IPS-20b (cell line): ENCODE measurements around the gene DOCK8.

Source experiments
- H3K27ac ChIP-seq: one replicate; pipeline ENCODE4 v1.5.1; 2013; ENCODE audit warnings: low read length
- H3K27me3 ChIP-seq: 2 replicates; pipeline ENCODE4 v1.6.1; 2013; ENCODE audit warnings: mild to moderate bottlenecking, low read length, inconsistent platforms; ENCODE audit not compliant: insufficient read depth
- H3K36me3 ChIP-seq: 2 replicates; pipeline ENCODE4 v1.6.1; 2013; ENCODE audit warnings: low read depth, mild to moderate bottlenecking, inconsistent platforms, low read length, moderate library complexity; ENCODE audit not compliant: insufficient read depth
- H3K4me1 ChIP-seq: 2 replicates; pipeline ENCODE4 v1.6.1; 2013; ENCODE audit warnings: mild to moderate bottlenecking, control low read depth, inconsistent platforms, low read length, moderate library complexity; ENCODE audit not compliant: insufficient read depth
- H3K4me3 ChIP-seq: 2 replicates; pipeline ENCODE4 v1.5.1; 2013; ENCODE audit warnings: mild to moderate bottlenecking, low read length, inconsistent platforms
- H3K9ac ChIP-seq: 2 replicates; pipeline ENCODE4 v1.6.1; 2013; ENCODE audit warnings: low read depth, mild to moderate bottlenecking, inconsistent platforms, low read length, moderate library complexity
- H3K9me3 ChIP-seq: 2 replicates; pipeline ENCODE4 v1.6.1; 2013; ENCODE audit warnings: mild to moderate bottlenecking, low read depth, low read length, inconsistent platforms; ENCODE audit not compliant: insufficient read depth

Gene DOCK8

DNA sequence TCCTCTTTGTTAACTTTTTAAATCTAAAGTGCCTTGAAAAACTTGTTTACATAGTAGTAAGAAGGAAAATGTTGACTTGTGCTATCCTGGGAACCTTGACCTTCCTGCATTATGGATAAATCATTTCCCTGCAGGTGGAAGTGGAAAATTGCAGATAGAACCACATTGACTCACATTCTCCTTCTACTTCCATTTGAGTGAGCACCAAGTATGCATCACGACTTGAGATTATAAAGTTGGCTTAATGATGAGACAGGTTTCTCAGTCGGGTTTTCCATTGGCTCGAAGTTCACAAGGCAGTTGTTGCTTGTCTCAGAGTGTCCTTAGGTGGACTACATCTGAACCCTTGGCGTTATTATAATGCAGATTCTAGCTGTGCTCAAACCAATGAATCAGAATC lies 39.9 kb downstream of the DOCK8 start:
- Histone ChIP-seq H3K4me1 (peaks cover 6% of the 10 kb centered on the region; the same call in 1 of the 2 replicates), H3K36me3 (no peaks in the 10 kb centered on the region), H3K4me3 (no peak overlapping the region), H3K9ac (no peak overlapping the region), H3K9me3 (no peaks in the 10 kb centered on the region), H3K27me3 (no peaks in the 10 kb centered on the region), H3K27ac (no peak overlapping the region)

DNA sequence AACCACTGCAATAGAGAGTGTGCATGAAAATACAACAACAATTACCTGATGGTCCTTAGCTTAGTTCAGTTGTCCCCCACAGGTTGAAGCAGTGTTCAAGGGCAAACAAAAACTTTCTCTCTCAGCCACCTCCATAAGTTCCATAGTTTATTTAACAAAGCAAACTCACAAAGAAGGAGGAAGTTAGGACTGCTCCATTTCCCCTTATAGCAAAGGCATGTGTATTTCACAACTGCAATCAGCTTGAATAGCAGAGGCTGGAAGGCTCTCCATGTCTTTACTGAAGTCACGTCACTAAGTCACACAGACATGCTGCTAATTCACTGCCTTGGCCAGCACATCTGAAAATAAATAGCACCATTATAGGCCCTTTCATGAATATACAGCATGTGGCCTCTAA lies 43.3 kb downstream of the DOCK8 start:
- H3K36me3 ChIP-seq: no peaks in the 10 kb centered on the region
- H3K9ac ChIP-seq: no peak overlapping the region
- no peak overlapping the region for H3K27ac ChIP-seq
- H3K27me3 ChIP-seq: no peaks in the 10 kb centered on the region
- H3K9me3 ChIP-seq: no peaks in the 10 kb centered on the region
- peaks cover 6% of the 10 kb centered on the region; the same call in 1 of the 2 replicates for H3K4me1 ChIP-seq
- no peak overlapping the region for H3K4me3 ChIP-seq

GRCh38 chr9:259405-260404 lies 45.0 kb downstream of the DOCK8 start:
- H3K4me3 ChIP-seq: no peak overlapping the region
- H3K4me1 ChIP-seq: peaks cover under 1% of the 10 kb centered on the region; the same call in 1 of the 2 replicates
- H3K9ac ChIP-seq: no peak overlapping the region

GRCh38 chr9:264231-264630 lies 49.6 kb downstream of the DOCK8 start:
- Histone ChIP-seq H3K9me3 (no peaks in the 10 kb centered on the region), H3K27me3 (no peaks in the 10 kb centered on the region), H3K4me3 (no peak overlapping the region), H3K36me3 (no peaks in the 10 kb centered on the region), H3K27ac (no peak overlapping the region), H3K9ac (no peak overlapping the region), H3K4me1 (no peaks in the 10 kb centered on the region)

More at GRCh38 chr9:259405-260404, 45.0 kb downstream of the DOCK8 start:
- Histone ChIP-seq H3K9me3 (no peaks in the 10 kb centered on the region), H3K27ac (no peak overlapping the region), H3K36me3 (no peaks in the 10 kb centered on the region), H3K27me3 (no peaks in the 10 kb centered on the region)

GRCh38 chr9:265209-265870 lies 50.7 kb downstream of the DOCK8 start:
- Histone ChIP-seq H3K4me1 (no peaks in the 10 kb centered on the region), H3K36me3 (no peaks in the 10 kb centered on the region), H3K27me3 (no peaks in the 10 kb centered on the region), H3K9ac (no peak overlapping the region), H3K4me3 (no peak overlapping the region), H3K27ac (no peak overlapping the region), H3K9me3 (no peaks in the 10 kb centered on the region)

GRCh38 chr9:266228-266627 lies 51.6 kb downstream of the DOCK8 start:
- Histone ChIP-seq H3K27ac (no peak overlapping the region), H3K27me3 (no peaks in the 10 kb centered on the region), H3K9me3 (no peaks in the 10 kb centered on the region), H3K9ac (no peak overlapping the region), H3K4me1 (no peaks in the 10 kb centered on the region), H3K36me3 (no peaks in the 10 kb centered on the region), H3K4me3 (no peak overlapping the region)

DNA sequence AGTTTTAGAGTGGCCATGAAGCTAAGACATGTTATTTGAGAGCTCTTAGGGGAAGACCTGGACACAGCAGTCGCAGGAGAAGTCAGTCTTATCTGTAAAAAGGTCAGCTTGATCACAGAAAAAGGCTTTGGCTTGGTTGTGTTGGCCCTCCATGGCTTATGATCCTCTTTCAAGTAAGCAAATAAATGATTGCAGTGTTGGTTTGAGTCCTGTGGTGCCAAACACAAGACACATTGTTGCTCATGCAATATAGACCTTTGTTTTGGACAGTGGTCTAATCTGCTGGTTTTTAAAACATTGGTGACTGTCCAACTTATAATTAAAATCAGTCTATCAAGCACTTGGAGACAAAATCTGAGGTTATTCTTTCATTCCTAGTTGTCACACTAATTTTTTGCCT lies 54.0 kb downstream of the DOCK8 start:
- no peak overlapping the region for H3K9ac ChIP-seq
- H3K4me3 ChIP-seq: no peak overlapping the region
- no peaks in the 10 kb centered on the region for H3K36me3 ChIP-seq
- no peaks in the 10 kb centered on the region for H3K27me3 ChIP-seq
- no peaks in the 10 kb centered on the region for H3K4me1 ChIP-seq
- H3K27ac ChIP-seq: no peak overlapping the region
- no peaks in the 10 kb centered on the region for H3K9me3 ChIP-seq

- Histone ChIP-seq H3K9me3 (no peaks in the 10 kb centered on the region), H3K4me3 (no peak overlapping the region), H3K27ac (no peak overlapping the region), H3K36me3 (no peaks in the 10 kb centered on the region), H3K4me1 (no peaks in the 10 kb centered on the region), H3K9ac (no peak overlapping the region), H3K27me3 (no peaks in the 10 kb centered on the region)
Observed at GRCh38 chr9:269081-269711, 54.5 kb downstream of the DOCK8 start.

DNA sequence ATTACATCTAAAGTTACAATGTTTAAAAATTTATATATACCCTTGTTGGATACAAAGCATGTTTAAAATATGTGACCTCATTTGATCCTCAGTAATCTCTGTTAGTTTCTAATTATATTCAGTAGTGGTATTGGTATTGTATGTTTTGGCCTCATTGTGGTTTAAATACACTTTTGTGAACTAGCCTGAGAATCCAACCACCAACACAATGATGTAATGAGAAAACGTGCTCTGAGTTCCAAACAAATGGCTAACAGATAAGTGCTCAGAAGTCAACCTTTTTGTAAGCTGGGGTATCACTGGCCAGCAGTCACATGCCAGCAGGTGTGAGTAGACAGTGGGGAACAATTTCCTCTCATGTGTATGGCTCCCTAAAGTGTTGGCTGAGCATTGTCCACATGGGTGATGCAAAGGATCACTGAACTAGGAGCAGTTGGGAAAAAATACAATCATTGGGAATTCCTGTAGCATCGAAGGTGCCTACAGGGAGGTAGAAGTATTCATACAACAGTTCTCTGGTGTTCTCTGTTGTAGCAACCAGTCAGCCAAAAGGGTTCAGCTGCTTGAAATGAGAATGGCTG lies 56.1 kb downstream of the DOCK8 start:
- Histone ChIP-seq H3K4me1 (no peaks in the 10 kb centered on the region), H3K27ac (no peak overlapping the region), H3K9ac (no peak overlapping the region), H3K36me3 (no peaks in the 10 kb centered on the region), H3K9me3 (no peaks in the 10 kb centered on the region), H3K27me3 (no peaks in the 10 kb centered on the region), H3K4me3 (no peak overlapping the region)

- H3K4me3 ChIP-seq: no peak overlapping the region
Observed at GRCh38 chr9:272251-273213, 57.9 kb downstream of the DOCK8 start.

More at GRCh38 chr9:272251-273213, 57.9 kb downstream of the DOCK8 start:
- no peaks in the 10 kb centered on the region for H3K4me1 ChIP-seq
- no peaks in the 10 kb centered on the region for H3K9me3 ChIP-seq
- no peaks in the 10 kb centered on the region for H3K27me3 ChIP-seq
- H3K27ac ChIP-seq: no peak overlapping the region
- H3K36me3 ChIP-seq: no peaks in the 10 kb centered on the region
- H3K9ac ChIP-seq: no peak overlapping the region
